Mesothelial cell of epicardium (in vitro differentiated cells): ENCODE measurements around the gene CCDC175. TPM values are rescaled to one million over a fixed set of nuclear protein-coding genes. Genes with fewer than 3 reads are reported as not detected.

Source experiments
- DNase-seq, 2 experiments: peaks; one replicate each; pipeline ENCODE4 v3.0.0; 2021; ENCODE audit warnings: low spot score in 2 of 2; ENCODE audit not compliant: unreplicated experiment in 2 of 2
- H3K27ac Mint-ChIP-seq: 2 replicates; pipeline ENCODE4 v1.8.0; 2021; ENCODE audit warnings: mixed read lengths
- H3K27me3 Mint-ChIP-seq: 2 replicates; pipeline ENCODE4 v1.8.0; 2021; ENCODE audit warnings: low read depth, mixed read lengths
- H3K36me3 Mint-ChIP-seq: 2 replicates; pipeline ENCODE4 v1.8.0; 2021; ENCODE audit warnings: mixed read lengths
- H3K4me1 Mint-ChIP-seq: 2 replicates; pipeline ENCODE4 v1.8.0; 2021; ENCODE audit warnings: mixed read lengths
- H3K4me3 Mint-ChIP-seq: 2 replicates; pipeline ENCODE4 v1.8.0; 2021; ENCODE audit warnings: mild to moderate bottlenecking, moderate library complexity, mixed read lengths
- H3K9me3 Mint-ChIP-seq: 2 replicates; pipeline ENCODE4 v1.8.0; 2021; ENCODE audit warnings: mixed read lengths
- total RNA-seq: library from RNA; stranded (reverse); gene quantifications from 3 replicates; pipeline ENCODE4 v1.2.1, GENCODE V29; 2021
- TF ChIP-seq, protein P1 (sequence below): fragments of 200-600 bp; sonication (generic); IDR thresholded peaks from one replicate; pipeline ENCODE4 v1.5.0; 2021; ENCODE audit warnings: antibody characterized with exemption; ENCODE audit not compliant: unreplicated experiment

Gene CCDC175
- total RNA-seq, 1 donor from 2014 or later = 0.16 TPM

GRCh38 chr14:59529189-59529588, 47.4 kb downstream of the CCDC175 start:
- TF ChIP-seq, protein P1, sequence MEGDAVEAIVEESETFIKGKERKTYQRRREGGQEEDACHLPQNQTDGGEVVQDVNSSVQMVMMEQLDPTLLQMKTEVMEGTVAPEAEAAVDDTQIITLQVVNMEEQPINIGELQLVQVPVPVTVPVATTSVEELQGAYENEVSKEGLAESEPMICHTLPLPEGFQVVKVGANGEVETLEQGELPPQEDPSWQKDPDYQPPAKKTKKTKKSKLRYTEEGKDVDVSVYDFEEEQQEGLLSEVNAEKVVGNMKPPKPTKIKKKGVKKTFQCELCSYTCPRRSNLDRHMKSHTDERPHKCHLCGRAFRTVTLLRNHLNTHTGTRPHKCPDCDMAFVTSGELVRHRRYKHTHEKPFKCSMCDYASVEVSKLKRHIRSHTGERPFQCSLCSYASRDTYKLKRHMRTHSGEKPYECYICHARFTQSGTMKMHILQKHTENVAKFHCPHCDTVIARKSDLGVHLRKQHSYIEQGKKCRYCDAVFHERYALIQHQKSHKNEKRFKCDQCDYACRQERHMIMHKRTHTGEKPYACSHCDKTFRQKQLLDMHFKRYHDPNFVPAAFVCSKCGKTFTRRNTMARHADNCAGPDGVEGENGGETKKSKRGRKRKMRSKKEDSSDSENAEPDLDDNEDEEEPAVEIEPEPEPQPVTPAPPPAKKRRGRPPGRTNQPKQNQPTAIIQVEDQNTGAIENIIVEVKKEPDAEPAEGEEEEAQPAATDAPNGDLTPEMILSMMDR = no peak
- peaks cover 4% of the 10 kb centered on the region for H3K27me3 Mint-ChIP-seq
- no peak overlapping the region for H3K27ac Mint-ChIP-seq
- H3K4me3 Mint-ChIP-seq = no peak overlapping the region
- DNase-seq = no peak
- peaks cover 15% of the 10 kb centered on the region for H3K9me3 Mint-ChIP-seq
- no peaks in the 10 kb centered on the region for H3K36me3 Mint-ChIP-seq
- no peaks in the 10 kb centered on the region for H3K4me1 Mint-ChIP-seq

- peaks cover 8% of the 10 kb centered on the region for H3K9me3 Mint-ChIP-seq
- peaks cover 9% of the 10 kb centered on the region for H3K27me3 Mint-ChIP-seq
- no peaks in the 10 kb centered on the region for H3K4me1 Mint-ChIP-seq
- TF ChIP-seq, protein P1 = no peak
- H3K4me3 Mint-ChIP-seq = no peak overlapping the region
- H3K36me3 Mint-ChIP-seq = no peaks in the 10 kb centered on the region
- no peak for DNase-seq
- no peak overlapping the region for H3K27ac Mint-ChIP-seq
Measured at GRCh38 chr14:59520224-59520623, 56.4 kb downstream of the CCDC175 start.

- DNase-seq = no peak
- TF ChIP-seq, protein P1 = no peak
- H3K36me3 Mint-ChIP-seq = no peaks in the 10 kb centered on the region
- no peak overlapping the region for H3K27ac Mint-ChIP-seq
- peaks cover 20% of the 10 kb centered on the region for H3K9me3 Mint-ChIP-seq
- no peaks in the 10 kb centered on the region for H3K4me1 Mint-ChIP-seq
- no peak overlapping the region for H3K4me3 Mint-ChIP-seq
- H3K27me3 Mint-ChIP-seq = peaks cover 7% of the 10 kb centered on the region
Measured at GRCh38 chr14:59511916-59512575, 64.6 kb downstream of the CCDC175 start.

DNA sequence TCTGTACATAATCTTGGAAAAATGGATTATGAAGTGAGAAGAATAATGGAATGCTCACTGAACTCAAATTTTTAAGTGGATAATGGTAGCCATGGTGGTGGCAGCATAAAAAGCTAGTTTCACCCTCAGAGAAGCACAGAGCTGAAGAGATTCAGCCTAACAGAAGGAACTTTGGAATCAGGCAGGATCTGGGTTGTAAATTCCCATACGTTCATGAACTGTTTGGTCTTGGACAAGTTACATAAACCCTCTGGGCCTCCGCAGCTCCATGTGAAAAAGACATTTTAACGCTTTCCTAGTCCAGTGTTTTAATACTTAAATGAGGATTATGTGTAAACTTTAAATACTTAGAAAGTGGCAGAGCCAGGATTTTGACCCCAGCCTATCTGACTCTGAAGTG, 65.6 kb downstream of the CCDC175 start:
- peaks cover 16% of the 10 kb centered on the region for H3K9me3 Mint-ChIP-seq
- H3K27ac Mint-ChIP-seq = no peak overlapping the region
- peaks cover 6% of the 10 kb centered on the region for H3K27me3 Mint-ChIP-seq
- no peak overlapping the region for H3K4me3 Mint-ChIP-seq
- no peak for DNase-seq
- no peaks in the 10 kb centered on the region for H3K36me3 Mint-ChIP-seq
- no peaks in the 10 kb centered on the region for H3K4me1 Mint-ChIP-seq
- TF ChIP-seq, protein P1 = no peak

- H3K4me1 Mint-ChIP-seq = no peaks in the 10 kb centered on the region
- peaks cover 12% of the 10 kb centered on the region for H3K9me3 Mint-ChIP-seq
- H3K36me3 Mint-ChIP-seq = no peaks in the 10 kb centered on the region
- DNase-seq = no peak
- TF ChIP-seq, protein P1 = no peak
- no peak overlapping the region for H3K27ac Mint-ChIP-seq
- no peak overlapping the region for H3K4me3 Mint-ChIP-seq
- peaks cover 6% of the 10 kb centered on the region for H3K27me3 Mint-ChIP-seq
Measured at GRCh38 chr14:59510001-59510400, 66.6 kb downstream of the CCDC175 start.

DNA sequence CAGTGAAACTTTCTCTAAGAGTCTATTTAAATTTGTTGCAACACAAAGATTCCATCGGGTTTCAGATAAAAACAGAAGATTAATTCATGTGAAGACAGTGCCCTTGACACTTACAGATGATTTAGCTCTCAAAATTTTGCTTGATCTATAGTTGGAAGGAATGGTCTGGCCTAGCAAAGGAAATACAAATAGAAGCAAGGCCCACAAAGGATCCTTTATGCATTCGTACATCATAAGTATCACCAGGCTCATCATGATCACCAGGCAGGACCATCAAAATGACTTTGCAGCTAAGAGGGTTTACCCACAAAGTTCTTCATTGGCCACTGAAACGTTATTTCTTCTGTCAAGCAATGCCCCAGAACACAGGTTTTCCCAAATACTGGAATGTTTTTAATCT, 67.5 kb downstream of the CCDC175 start:
- Mint-ChIP-seq H3K4me1 (no peaks in the 10 kb centered on the region), H3K27ac (no peak overlapping the region), H3K4me3 (no peak overlapping the region), H3K9me3 (peaks cover 5% of the 10 kb centered on the region), H3K27me3 (peaks cover 4% of the 10 kb centered on the region), H3K36me3 (peaks cover 2% of the 10 kb centered on the region)
- no peak for DNase-seq
- TF ChIP-seq, protein P1 = no peak
